CD14-positive monocyte (primary cell): ENCODE measurements around the gene CSTF3. TPM values are rescaled to one million over a fixed set of nuclear protein-coding genes. Genes with fewer than 3 reads are reported as not detected.
A peak's percentile ranks its signal among the peaks of the same experiment; 100 is the strongest.

Experiments
- DNase-seq, 3 donors: peaks; one replicate each; pipeline ENCODE4 v3.0.0-alpha.2; 2011 to 2022
- H2AFZ ChIP-seq: 2 replicates; pipeline ENCODE4 v1.6.0; 2012; ENCODE audit warnings: mild to moderate bottlenecking, low read depth, low read length, inconsistent platforms; ENCODE audit not compliant: insufficient read depth, poor library complexity, severe bottlenecking
- H3K27ac ChIP-seq, 2 donors: 1 replicate in 1 of 2; 2 replicates in 1 of 2; pipeline ENCODE4 v1.5.1; 2012 to 2013; ENCODE audit warnings: low read length in 2 of 2, control low read depth in 1 of 2, inconsistent platforms in 1 of 2, low read depth in 1 of 2, mild to moderate bottlenecking in 1 of 2
- H3K27me3 ChIP-seq, 2 donors: one replicate each; pipeline versions ENCODE4 v1.6.0 to v1.6.1; 2011 to 2013; ENCODE audit warnings: low read length in 2 of 2; ENCODE audit not compliant: control insufficient read depth in 2 of 2, insufficient read depth in 2 of 2
- H3K36me3 ChIP-seq, 2 donors: replicated peaks in 1 of 2; 1 replicate in 1 of 2; 2 replicates in 1 of 2; pipeline versions ENCODE4 v1.5.1 to v1.6.1; 2012 to 2013; ENCODE audit warnings: low read length in 2 of 2, control low read depth in 1 of 2, inconsistent platforms in 1 of 2, mild to moderate bottlenecking in 1 of 2; ENCODE audit not compliant: insufficient read depth in 2 of 2, control insufficient read depth in 1 of 2
- H3K4me1 ChIP-seq, 2 donors: 1 replicate in 1 of 2; 2 replicates in 1 of 2; pipeline versions ENCODE4 v1.5.1 to v1.6.1; 2012 to 2013; ENCODE audit warnings: low read length in 2 of 2, control low read depth in 1 of 2, inconsistent platforms in 1 of 2, mild to moderate bottlenecking in 1 of 2, moderate library complexity in 1 of 2; ENCODE audit not compliant: insufficient read depth in 2 of 2, control insufficient read depth in 1 of 2
- H3K4me2 ChIP-seq: replicated peaks from 2 replicates; pipeline ENCODE3; 2012; ENCODE audit warnings: low read length, moderate library complexity, mild to moderate bottlenecking; ENCODE audit not compliant: poor library complexity, severe bottlenecking; ENCODE audit errors: extremely low read depth
- H3K4me3 ChIP-seq, 3 experiments: fragments of 200-600 bp in 1 of 3; sonication (generic) in 1 of 3; replicated peaks in 1 of 3; 1 replicate in 2 of 3; 2 replicates in 1 of 3; pipeline ENCODE4 v1.5.1; 2011 to 2013; ENCODE audit warnings: low read length in 3 of 3, mild to moderate bottlenecking in 3 of 3, control low read depth in 2 of 3, low read depth in 2 of 3, inconsistent platforms in 1 of 3, moderate library complexity in 1 of 3
- H3K79me2 ChIP-seq: 2 replicates; pipeline ENCODE4 v1.6.0; 2012; ENCODE audit warnings: mild to moderate bottlenecking, control low read depth, inconsistent platforms, low read length, moderate library complexity; ENCODE audit not compliant: insufficient read depth
- H3K9ac ChIP-seq: 2 replicates; pipeline ENCODE4 v1.6.0; 2017; ENCODE audit warnings: low read length, mild to moderate bottlenecking; ENCODE audit not compliant: insufficient read depth, poor library complexity, severe bottlenecking
- H3K9me3 ChIP-seq, 2 donors: replicated peaks in 1 of 2; 1 replicate in 1 of 2; 2 replicates in 1 of 2; pipeline versions ENCODE4 v1.5.1 to v1.6.1; 2012 to 2013; ENCODE audit warnings: low read length in 2 of 2, control low read depth in 1 of 2; ENCODE audit not compliant: control insufficient read depth in 1 of 2, insufficient read depth in 1 of 2
- H4K20me1 ChIP-seq: 2 replicates; pipeline ENCODE4 v1.6.0; 2012; ENCODE audit warnings: mild to moderate bottlenecking, low read length, control low read depth, moderate library complexity; ENCODE audit not compliant: insufficient read depth
- H3K27ac Mint-ChIP-seq, 7 donors: one replicate each; pipeline ENCODE4 v1.8.0; 2020; ENCODE audit warnings: mild to moderate bottlenecking in 7 of 7, mixed read lengths in 7 of 7, moderate library complexity in 6 of 7, inconsistent platforms in 2 of 7
- H3K27me3 Mint-ChIP-seq, 3 donors: one replicate each; pipeline ENCODE4 v1.8.0; 2021 to 2022; ENCODE audit warnings: low read depth in 3 of 3, mild to moderate bottlenecking in 3 of 3, mixed read lengths in 3 of 3, moderate library complexity in 3 of 3, inconsistent platforms in 1 of 3
- H3K36me3 Mint-ChIP-seq, 2 donors: one replicate each; pipeline ENCODE4 v1.8.0; 2020; ENCODE audit warnings: mixed read lengths in 2 of 2, inconsistent platforms in 1 of 2, mild to moderate bottlenecking in 1 of 2
- H3K4me1 Mint-ChIP-seq: one replicate; pipeline ENCODE4 v1.8.0; 2020; ENCODE audit warnings: mild to moderate bottlenecking, mixed read lengths
- H3K4me3 Mint-ChIP-seq, 2 donors: one replicate each; pipeline ENCODE4 v1.8.0; 2020; ENCODE audit warnings: mild to moderate bottlenecking in 2 of 2, mixed read lengths in 2 of 2, moderate library complexity in 1 of 2
- H3K9me3 Mint-ChIP-seq, 7 donors: one replicate each; pipeline ENCODE4 v1.8.0; 2020 to 2022; ENCODE audit warnings: mixed read lengths in 7 of 7, mild to moderate bottlenecking in 6 of 7, moderate library complexity in 6 of 7, inconsistent platforms in 2 of 7
- CTCF ChIP-seq: fragments of 200-600 bp; IDR thresholded peaks from one replicate; pipeline ENCODE4 v1.8.0; 2022; ENCODE audit warnings: antibody characterized with exemption, mild to moderate bottlenecking
- WGBS: methylation state at CpG from one replicate; pipeline ENCODE4 v1.1.5; 2013; ENCODE audit warnings: missing lambda C conversion rate; ENCODE audit not compliant: insufficient coverage; 5-methylcytosine and 5-hydroxymethylcytosine counted together
- intact Hi-C, 2 donors: fragments of 100-400 bp; cut with micrococcal nuclease; formaldehyde crosslinking; loops; one replicate each; pipeline versions ENCODE4 v1.15.0 to v1.15.1; 2023
- polyA plus RNA-seq, 3 donors: library from polyadenylated mRNA; depleted of rRNA in 1 of 3; unstranded in 2 of 3; stranded (reverse) in 1 of 3; fragments of 300-500 nt in 2 of 3; fragments of >200 nt in 1 of 3; fragmentation: Illumina TruSeq in 2 of 3; gene quantifications; 1 replicate in 2 of 3; 2 replicates in 1 of 3; pipeline ENCODE4 v1.2.3, GENCODE V29; 2012 to 2021

The CSTF3 gene
- polyA plus RNA-seq, 3 donors = 6.9 to 12.1 (median 7.1) TPM

GRCh38 chr11:33059331-33060007 is 101.8 kb downstream of the CSTF3 start:
- no peak for DNase-seq
- peaks cover 42 to 68% of the 10 kb centered on the region in 2 donors for H3K36me3 ChIP-seq
- H3K4me3 ChIP-seq = no peak overlapping the region
- H3K27me3 Mint-ChIP-seq = peaks cover 0 to 2% (median 0%) of the 10 kb centered on the region in 3 donors
- H3K79me2 ChIP-seq = no peaks in the 10 kb centered on the region
- H4K20me1 ChIP-seq = no peaks in the 10 kb centered on the region
- no peak for TF ChIP-seq CTCF
- H3K36me3 Mint-ChIP-seq = peaks cover 55 to 70% of the 10 kb centered on the region in 2 donors
- H3K4me1 Mint-ChIP-seq = peaks cover 25% of the 10 kb centered on the region
- H3K4me3 Mint-ChIP-seq = no peak overlapping the region
- no peak overlapping the region for H2AFZ ChIP-seq
- intact Hi-C loops = loop anchor here in 1 of 2 donors (5.0 kb wide), 1 partner anchor 42 kb away; the partner anchor contains the start of gene DEPDC7
- H3K27me3 ChIP-seq = no peaks in the 10 kb centered on the region
- peaks cover 21 to 23% of the 10 kb centered on the region in 2 donors for H3K4me1 ChIP-seq
- no peak overlapping the region for H3K4me2 ChIP-seq
- H3K9ac ChIP-seq = no peak overlapping the region
- no peaks in the 10 kb centered on the region for H3K9me3 Mint-ChIP-seq
- peak overlapping the region in 1 of 2 donors; percentile 10 for H3K27ac ChIP-seq
- WGBS = 89% methylated on average over 5 of the region's 5 CpGs
- no peaks in the 10 kb centered on the region for H3K9me3 ChIP-seq
- H3K27ac Mint-ChIP-seq = peak overlapping the region in 2 of 7 donors; percentile 49 to 67

GRCh38 chr11:33057284-33057683 is 104.0 kb downstream of the CSTF3 start:
- Histone ChIP-seq H3K27ac (no peak overlapping the region), H3K9ac (no peak overlapping the region), H3K4me1 (peaks cover 9 to 12% of the 10 kb centered on the region in 2 donors), H3K27me3 (no peaks in the 10 kb centered on the region), H3K4me2 (no peak overlapping the region), H3K79me2 (peaks cover 12% of the 10 kb centered on the region), H3K36me3 (peaks cover 45 to 74% of the 10 kb centered on the region in 2 donors), H4K20me1 (no peaks in the 10 kb centered on the region), H2AFZ (no peak overlapping the region), H3K4me3 (no peak overlapping the region), H3K9me3 (no peaks in the 10 kb centered on the region)
- no peak for TF ChIP-seq CTCF
- peaks cover 12% of the 10 kb centered on the region for H3K4me1 Mint-ChIP-seq
- DNase-seq = no peak
- peak overlapping the region in 1 of 7 donors; percentile 51 for H3K27ac Mint-ChIP-seq
- H3K4me3 Mint-ChIP-seq = no peak overlapping the region
- intact Hi-C loops = no loop called here
- H3K9me3 Mint-ChIP-seq = no peaks in the 10 kb centered on the region
- H3K27me3 Mint-ChIP-seq = peaks cover 0 to 2% (median 0%) of the 10 kb centered on the region in 3 donors
- H3K36me3 Mint-ChIP-seq = peaks cover 60 to 80% of the 10 kb centered on the region in 2 donors
- WGBS = no CpG with 5 or more reads among the region's 1 CpG
